ENCODE data around the gene PLSCR3.
A peak's percentile ranks its signal among the peaks of the same experiment; 100 is the strongest.

PLSCR3 gene

DNA sequence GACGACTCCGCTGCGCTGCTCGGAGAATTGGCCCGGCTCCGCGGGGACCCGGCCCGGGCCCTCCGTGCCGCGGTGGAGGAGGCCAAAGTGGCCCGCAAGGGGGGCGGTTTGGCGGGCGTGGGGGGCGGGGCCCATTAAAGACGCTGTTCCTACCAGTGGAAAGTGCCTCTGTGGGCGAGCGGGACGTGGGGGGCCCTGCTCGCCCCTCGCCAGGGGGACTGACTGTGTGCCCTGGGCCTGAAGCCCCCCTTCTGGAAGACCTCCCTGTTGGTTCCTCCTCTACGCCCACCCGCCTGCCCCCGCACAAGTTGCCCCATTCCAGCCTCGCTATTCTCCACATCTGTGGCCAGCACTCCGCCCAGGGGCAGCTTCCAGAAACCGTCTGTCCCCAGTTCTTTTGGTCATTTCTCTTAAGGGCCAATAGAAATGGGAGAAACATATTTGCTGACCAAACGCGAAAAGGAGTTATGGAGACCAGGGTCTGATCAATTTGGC lies 43.1 kb upstream of the PLSCR3 start:
- H3K9me2 ChIP-seq (ENCODE audit: low read depth, low read length): no peaks in the 10 kb centered on the region
- H2AFZ ChIP-seq (ENCODE audit: low read length): no peak overlapping the region
- H3K36me3 ChIP-seq (ENCODE audit: insufficient read depth, low read length): peaks cover 3% of the 10 kb centered on the region; the same call in 1 of the 2 replicates
- TF ChIP-seq EZH2 (IDR thresholded peaks at IDR 0.05; ENCODE audit: borderline replicate concordance, low read length): no peak
- TF ChIP-seq, protein P1, sequence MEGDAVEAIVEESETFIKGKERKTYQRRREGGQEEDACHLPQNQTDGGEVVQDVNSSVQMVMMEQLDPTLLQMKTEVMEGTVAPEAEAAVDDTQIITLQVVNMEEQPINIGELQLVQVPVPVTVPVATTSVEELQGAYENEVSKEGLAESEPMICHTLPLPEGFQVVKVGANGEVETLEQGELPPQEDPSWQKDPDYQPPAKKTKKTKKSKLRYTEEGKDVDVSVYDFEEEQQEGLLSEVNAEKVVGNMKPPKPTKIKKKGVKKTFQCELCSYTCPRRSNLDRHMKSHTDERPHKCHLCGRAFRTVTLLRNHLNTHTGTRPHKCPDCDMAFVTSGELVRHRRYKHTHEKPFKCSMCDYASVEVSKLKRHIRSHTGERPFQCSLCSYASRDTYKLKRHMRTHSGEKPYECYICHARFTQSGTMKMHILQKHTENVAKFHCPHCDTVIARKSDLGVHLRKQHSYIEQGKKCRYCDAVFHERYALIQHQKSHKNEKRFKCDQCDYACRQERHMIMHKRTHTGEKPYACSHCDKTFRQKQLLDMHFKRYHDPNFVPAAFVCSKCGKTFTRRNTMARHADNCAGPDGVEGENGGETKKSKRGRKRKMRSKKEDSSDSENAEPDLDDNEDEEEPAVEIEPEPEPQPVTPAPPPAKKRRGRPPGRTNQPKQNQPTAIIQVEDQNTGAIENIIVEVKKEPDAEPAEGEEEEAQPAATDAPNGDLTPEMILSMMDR (IDR thresholded peaks at IDR 0.05; ENCODE audit: low read length): no peak
- no peak overlapping the region for H3K27ac ChIP-seq (ENCODE audit: low read depth, low read length, poor library complexity, severe bottlenecking)
- H3K9me3 ChIP-seq (ENCODE audit: low read length): no peaks in the 10 kb centered on the region
- peaks cover 17% of the 10 kb centered on the region for H3K27me3 ChIP-seq (ENCODE audit: insufficient read depth, low read length)
- H3K4me1 ChIP-seq (ENCODE audit: insufficient read depth, low read length, severe bottlenecking): peaks cover 48% of the 10 kb centered on the region
- H3K9ac ChIP-seq (ENCODE audit: low read length): peak overlapping the region; percentile 36; the same call in 1 of the 2 replicates
- peak overlapping the region; percentile 65 for H3K4me2 ChIP-seq (ENCODE audit: low read length)
- H4K20me1 ChIP-seq (ENCODE audit: insufficient read depth, low read length): no peaks in the 10 kb centered on the region
- no peaks in the 10 kb centered on the region for H3F3A ChIP-seq (ENCODE audit: insufficient read depth, low read length)
- peak overlapping the region; percentile 76 for H3K4me3 ChIP-seq (ENCODE audit: low read depth, low read length, poor library complexity, severe bottlenecking)
- no peaks in the 10 kb centered on the region for H3K79me2 ChIP-seq (ENCODE audit: insufficient read depth, low read length)

DNA sequence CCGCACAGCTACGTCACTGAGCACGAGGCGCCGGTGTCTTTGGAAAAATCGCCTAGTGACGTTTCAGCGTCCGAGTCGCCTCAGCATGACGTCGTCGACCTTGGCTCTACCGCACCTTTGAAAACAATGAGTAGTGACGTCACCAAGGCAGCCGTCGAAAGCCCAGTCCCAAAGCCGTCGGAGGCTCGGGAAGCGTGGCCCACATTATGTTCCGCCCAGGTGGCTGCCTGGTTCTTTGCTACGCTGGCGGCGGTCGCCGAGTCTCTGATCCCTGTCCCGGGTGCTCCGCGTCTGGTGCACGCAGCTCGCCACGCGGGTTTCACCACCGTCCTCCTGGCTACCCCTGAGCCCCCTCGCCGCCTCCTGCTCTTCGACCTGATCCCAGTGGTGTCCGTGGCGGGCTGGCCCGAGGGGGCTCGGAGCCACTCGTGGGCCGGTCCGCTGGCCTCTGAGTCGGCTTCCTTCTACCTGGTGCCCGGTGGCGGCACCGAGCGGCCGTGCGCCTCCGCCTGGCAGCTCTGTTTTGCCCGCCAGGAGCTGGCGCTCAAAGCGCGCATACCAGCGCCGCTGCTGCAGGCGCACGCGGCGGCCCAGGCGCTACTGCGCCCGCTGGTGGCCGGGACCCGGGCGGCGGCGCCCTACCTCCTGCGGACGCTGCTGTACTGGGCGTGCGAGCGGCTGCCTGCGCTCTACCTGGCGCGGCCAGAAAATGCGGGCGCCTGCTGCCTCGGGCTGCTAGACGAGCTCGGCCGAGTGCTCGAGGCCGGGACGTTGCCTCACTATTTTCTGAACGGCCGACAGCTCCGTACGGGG lies 42.4 kb upstream of the PLSCR3 start:
- H3K4me2 ChIP-seq (ENCODE audit: low read length): peak overlapping the region; percentile 99

DNA sequence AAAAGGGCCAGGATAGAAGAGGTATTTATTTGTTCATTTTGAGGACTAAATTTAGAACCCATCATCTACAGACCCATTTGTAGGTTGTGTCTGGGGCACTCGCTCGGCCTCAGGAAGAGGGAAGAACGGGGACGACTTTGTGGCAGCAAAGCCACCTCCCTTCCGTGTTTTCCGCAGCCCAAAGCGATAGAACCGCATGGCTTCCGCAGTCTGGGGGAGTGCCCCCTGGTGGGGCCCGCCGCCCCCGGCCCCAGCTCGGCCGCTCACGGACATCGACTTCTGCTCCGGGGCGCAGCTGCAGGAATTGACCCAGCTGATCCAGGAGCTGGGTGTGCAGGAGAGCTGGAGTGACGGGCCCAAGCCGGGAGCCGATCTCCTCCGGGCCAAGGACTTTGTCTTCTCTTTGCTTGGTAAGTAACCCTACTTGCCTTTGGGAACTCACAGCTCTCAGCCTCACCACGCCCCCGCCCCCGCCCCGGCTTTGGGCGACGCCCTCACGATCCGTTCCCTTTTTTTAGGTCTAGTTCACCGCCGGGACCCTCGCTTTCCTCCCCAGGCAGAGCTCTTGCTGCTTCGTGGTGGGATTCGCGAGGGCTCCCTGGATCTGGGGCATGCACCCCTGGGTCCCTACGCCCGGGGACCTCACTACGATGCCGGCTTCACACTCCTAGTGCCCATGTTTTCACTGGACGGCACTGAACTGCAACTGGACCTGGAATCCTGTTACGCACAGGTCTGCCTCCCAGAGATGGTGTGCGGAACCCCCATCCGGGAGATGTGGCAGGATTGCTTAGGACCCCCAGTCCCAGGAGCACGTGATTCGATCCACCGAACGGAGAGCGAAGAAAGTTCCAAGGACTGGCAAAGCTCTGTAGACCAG lies 41.6 kb upstream of the PLSCR3 start:
- no peak overlapping the region for H2AFZ ChIP-seq (ENCODE audit: low read length)
- no peak for TF ChIP-seq EZH2 (IDR thresholded peaks at IDR 0.05; ENCODE audit: borderline replicate concordance, low read length)
- TF ChIP-seq, protein P1 (IDR thresholded peaks at IDR 0.05; ENCODE audit: low read length): peak; percentile 61
- H3K9me3 ChIP-seq (ENCODE audit: low read length): no peaks in the 10 kb centered on the region
- peaks cover 3% of the 10 kb centered on the region; the same call in 1 of the 2 replicates for H3K36me3 ChIP-seq (ENCODE audit: insufficient read depth, low read length)
- no peaks in the 10 kb centered on the region for H3K9me2 ChIP-seq (ENCODE audit: low read depth, low read length)
- H3K79me2 ChIP-seq (ENCODE audit: insufficient read depth, low read length): no peaks in the 10 kb centered on the region
- peak overlapping the region; percentile 76 for H3K4me3 ChIP-seq (ENCODE audit: low read depth, low read length, poor library complexity, severe bottlenecking)
- H3K27ac ChIP-seq (ENCODE audit: low read depth, low read length, poor library complexity, severe bottlenecking): peak overlapping the region; percentile 86
- H3K4me1 ChIP-seq (ENCODE audit: insufficient read depth, low read length, severe bottlenecking): peaks cover 47% of the 10 kb centered on the region
- H3K9ac ChIP-seq (ENCODE audit: low read length): peak overlapping the region; percentile 74
- peak overlapping the region; percentile 99 for H3K4me2 ChIP-seq (ENCODE audit: low read length)
- H4K20me1 ChIP-seq (ENCODE audit: insufficient read depth, low read length): no peaks in the 10 kb centered on the region
- peaks cover 17% of the 10 kb centered on the region for H3K27me3 ChIP-seq (ENCODE audit: insufficient read depth, low read length)
- H3F3A ChIP-seq (ENCODE audit: insufficient read depth, low read length): no peaks in the 10 kb centered on the region

More for the DNA sequence above, 42.4 kb upstream of the PLSCR3 start:
- Histone ChIP-seq H3K79me2 (ENCODE audit: insufficient read depth, low read length) (no peaks in the 10 kb centered on the region), H3K36me3 (ENCODE audit: insufficient read depth, low read length) (peaks cover 3% of the 10 kb centered on the region; the same call in 1 of the 2 replicates), H3K4me1 (ENCODE audit: insufficient read depth, low read length, severe bottlenecking) (peaks cover 48% of the 10 kb centered on the region), H3K27me3 (ENCODE audit: insufficient read depth, low read length) (peaks cover 17% of the 10 kb centered on the region), H3K9me3 (ENCODE audit: low read length) (no peaks in the 10 kb centered on the region), H3K9ac (ENCODE audit: low read length) (peak overlapping the region; percentile 74), H2AFZ (ENCODE audit: low read length) (no peak overlapping the region), H3F3A (ENCODE audit: insufficient read depth, low read length) (no peaks in the 10 kb centered on the region), H4K20me1 (ENCODE audit: insufficient read depth, low read length) (no peaks in the 10 kb centered on the region), H3K27ac (ENCODE audit: low read depth, low read length, poor library complexity, severe bottlenecking) (peak overlapping the region; percentile 86), H3K4me3 (ENCODE audit: low read depth, low read length, poor library complexity, severe bottlenecking) (peak overlapping the region; percentile 76), H3K9me2 (ENCODE audit: low read depth, low read length) (no peaks in the 10 kb centered on the region)
- TF ChIP-seq EZH2 (IDR thresholded peaks at IDR 0.05; ENCODE audit: borderline replicate concordance, low read length): no peak
- TF ChIP-seq, protein P1 (IDR thresholded peaks at IDR 0.05; ENCODE audit: low read length): peak; percentile 88

Measured in OCI-LY1 (cell line).